WTC11 (cell line): ENCODE data around the gene CBFA2T3. TPM values are rescaled to one million over a fixed set of nuclear protein-coding genes. Genes with fewer than 3 reads are reported as not detected.

Source experiments
- ATAC-seq: fragments of 200-7000 bp; cut with Tn5 transposase; 2 replicates; pipeline ENCODE4 v1.10.0; 2021; ENCODE audit warnings: mild to moderate bottlenecking, moderate library complexity
- CTCF ChIA-PET: fragments of 300-600 bp; sonication (Branson Sonifier 250); formaldehyde crosslinking; loops from one replicate; lab custom pipeline; 2021; ENCODE audit warnings: antibody characterized with exemption; lab: Charles Lee
- POLR2A ChIA-PET: fragments of 350-600 bp; sonication (Branson Sonifier 250); formaldehyde crosslinking; loops from one replicate; lab custom pipeline; 2021; ENCODE audit warnings: antibody characterized with exemption; lab: Charles Lee
- DNase-seq: peaks from one replicate; pipeline ENCODE4 v3.0.0; 2021; ENCODE audit warnings: low spot score
- H3K27ac Mint-ChIP-seq: 2 replicates; pipeline ENCODE4 v1.8.0; 2021; ENCODE audit warnings: mixed read lengths
- H3K27me3 Mint-ChIP-seq: 2 replicates; pipeline ENCODE4 v1.8.0; 2021; ENCODE audit warnings: low read depth, mild to moderate bottlenecking, moderate library complexity, mixed read lengths
- H3K36me3 Mint-ChIP-seq: 2 replicates; pipeline ENCODE4 v1.8.0; 2021; ENCODE audit warnings: mixed read lengths
- H3K4me1 Mint-ChIP-seq: 2 replicates; pipeline ENCODE4 v1.8.0; 2022; ENCODE audit warnings: mixed read lengths
- H3K4me3 Mint-ChIP-seq: 2 replicates; pipeline ENCODE4 v1.8.0; 2021; ENCODE audit warnings: mild to moderate bottlenecking, moderate library complexity, mixed read lengths
- H3K9me3 Mint-ChIP-seq: 2 replicates; pipeline ENCODE4 v1.8.0; 2021; ENCODE audit warnings: mixed read lengths
- AFF4 ChIP-seq: sonication (generic); formaldehyde crosslinking; IDR thresholded peaks from 2 replicates; pipeline ENCODE4 v1.8.1; 2023; ENCODE audit warnings: mild to moderate bottlenecking, missing genetic modification reagents, borderline replicate concordance
- CTCF ChIP-seq: fragments of 200-600 bp; IDR thresholded peaks from 2 replicates; pipeline ENCODE4 v1.8.0; 2022; ENCODE audit warnings: antibody characterized with exemption
- ELF4 ChIP-seq: sonication (generic); formaldehyde crosslinking; IDR thresholded peaks from 2 replicates; pipeline ENCODE4 v1.8.1; 2022; ENCODE audit warnings: low read depth, mild to moderate bottlenecking, moderate library complexity, missing genetic modification reagents
- ERG ChIP-seq: fragments of 250-450 bp; sonication (Bioruptor Pico); IDR thresholded peaks from 2 replicates; pipeline ENCODE4 v1.8.0; 2021; ENCODE audit warnings: mild to moderate bottlenecking
- ETV6 ChIP-seq: sonication (generic); formaldehyde crosslinking; IDR thresholded peaks from 2 replicates; pipeline ENCODE4 v1.8.1; 2022; ENCODE audit warnings: mild to moderate bottlenecking, missing genetic modification reagents
- FOXP1 ChIP-seq: sonication (generic); formaldehyde crosslinking; IDR thresholded peaks from 2 replicates; pipeline ENCODE4 v1.8.0; 2022; ENCODE audit warnings: missing genetic modification reagents, mild to moderate bottlenecking, moderate library complexity, borderline replicate concordance
- FOXP4 ChIP-seq: sonication (generic); formaldehyde crosslinking; IDR thresholded peaks from 2 replicates; pipeline ENCODE4 v1.8.0; 2022; ENCODE audit warnings: mild to moderate bottlenecking, missing genetic modification reagents
- HMGXB4 ChIP-seq: sonication (generic); formaldehyde crosslinking; IDR thresholded peaks from 2 replicates; pipeline ENCODE4 v1.8.1; 2023; ENCODE audit warnings: mild to moderate bottlenecking, moderate library complexity, missing genetic modification reagents
- JAZF1 ChIP-seq: fragments of 250-450 bp; sonication (Bioruptor Pico); IDR thresholded peaks from 2 replicates; pipeline ENCODE4 v1.9.0; 2021; ENCODE audit warnings: moderate library complexity, mild to moderate bottlenecking, inconsistent platforms
- MXD4 ChIP-seq: fragments of 250-450 bp; sonication (Bioruptor Pico); IDR thresholded peaks from 2 replicates; pipeline ENCODE4 v1.8.0; 2021; ENCODE audit warnings: mild to moderate bottlenecking, moderate library complexity, borderline replicate concordance
- NFATC4 ChIP-seq: fragments of 250-450 bp; sonication (Bioruptor Pico); IDR thresholded peaks from 2 replicates; pipeline ENCODE4 v1.9.0; 2021; ENCODE audit warnings: mild to moderate bottlenecking
- NFE2L1 ChIP-seq: sonication (generic); formaldehyde crosslinking; IDR thresholded peaks from 2 replicates; pipeline ENCODE4 v1.8.1; 2023; ENCODE audit warnings: missing genetic modification reagents
- RELA ChIP-seq: sonication (generic); formaldehyde crosslinking; IDR thresholded peaks from 2 replicates; pipeline ENCODE4 v1.8.1; 2022; ENCODE audit warnings: missing genetic modification reagents, mild to moderate bottlenecking, borderline replicate concordance
- TCF7 ChIP-seq: sonication (generic); formaldehyde crosslinking; IDR thresholded peaks from 2 replicates; pipeline ENCODE4 v1.8.0; 2022; ENCODE audit warnings: mild to moderate bottlenecking, low read depth, missing genetic modification reagents, moderate library complexity
- TEAD1 ChIP-seq: sonication (generic); formaldehyde crosslinking; IDR thresholded peaks from 2 replicates; pipeline ENCODE4 v1.8.0; 2022; ENCODE audit warnings: mild to moderate bottlenecking, missing genetic modification reagents
- TP53 ChIP-seq: sonication (generic); formaldehyde crosslinking; IDR thresholded peaks from 2 replicates; pipeline ENCODE4 v1.8.1; 2023; ENCODE audit warnings: mild to moderate bottlenecking, missing genetic modification reagents
- ZBTB21 ChIP-seq: sonication (generic); formaldehyde crosslinking; IDR thresholded peaks from 2 replicates; pipeline ENCODE4 v1.8.1; 2023; ENCODE audit warnings: mild to moderate bottlenecking, missing genetic modification reagents, borderline replicate concordance
- ZBTB43 ChIP-seq: sonication (generic); formaldehyde crosslinking; IDR thresholded peaks from 2 replicates; pipeline ENCODE4 v1.8.1; 2023; ENCODE audit warnings: mild to moderate bottlenecking, missing genetic modification reagents
- ZNF317 ChIP-seq: sonication (generic); formaldehyde crosslinking; IDR thresholded peaks from 2 replicates; pipeline ENCODE4 v1.8.1; 2023; ENCODE audit warnings: low read depth, mild to moderate bottlenecking, moderate library complexity, missing genetic modification reagents, borderline replicate concordance
- ZNF423 ChIP-seq: fragments of 250-450 bp; sonication (Bioruptor Pico); IDR thresholded peaks from 2 replicates; pipeline ENCODE4 v2.1.2; 2022; ENCODE audit warnings: mild to moderate bottlenecking, moderate library complexity
- ZNF425 ChIP-seq: fragments of 250-450 bp; sonication (Bioruptor Pico); conservative IDR thresholded peaks from 2 replicates; pipeline ENCODE4 v1.9.0; 2021; ENCODE audit warnings: mild to moderate bottlenecking
- total RNA-seq: library from RNA; stranded (reverse); gene quantifications from 3 replicates; pipeline ENCODE4 v1.2.3, GENCODE V29; 2021

CBFA2T3 gene
- total RNA-seq, 1 experiment from 2014 or later: 2.6 TPM

GRCh38 chr16:88911946-88912310 lies 65.1 kb downstream of the CBFA2T3 start:
- H3K4me3 Mint-ChIP-seq: no peak overlapping the region
- TF ChIP-seq JAZF1 (CRISPR knock-in tag) (no peak), TP53 (CRISPR knock-in tag) (no peak), MXD4 (no peak), AFF4 (no peak), ZNF317 (CRISPR knock-in tag) (no peak), ZNF425 (no peak), ZBTB21 (CRISPR knock-in tag) (no peak), TCF7 (CRISPR knock-in tag) (no peak), RELA (CRISPR knock-in tag) (no peak), NFE2L1 (CRISPR knock-in tag) (no peak), ETV6 (CRISPR knock-in tag) (no peak), ZBTB43 (CRISPR knock-in tag) (no peak), TEAD1 (CRISPR knock-in tag) (no peak), ELF4 (CRISPR knock-in tag) (no peak), FOXP1 (no peak)
- H3K27me3 Mint-ChIP-seq: no peaks in the 10 kb centered on the region
- no peak for ATAC-seq
- 0 out of 2 replicates have a peak, but pooled peaks cover 4% of the 10 kb centered on the region for H3K4me1 Mint-ChIP-seq
- ChIA-PET POLR2A (no interaction called here), CTCF (no interaction called here)
- no peak for DNase-seq
- H3K36me3 Mint-ChIP-seq: no peaks in the 10 kb centered on the region
- H3K27ac Mint-ChIP-seq: 0 out of 2 replicates have a peak overlapping the region, but pooled peaks have one; percentile 10
- H3K9me3 Mint-ChIP-seq: peaks cover 15% of the 10 kb centered on the region

- no peak for ATAC-seq
- CTCF ChIA-PET: no interaction called here
- no peak for TF ChIP-seq ERG (CRISPR knock-in tag)
- no peak for TF ChIP-seq CTCF
- TF ChIP-seq NFATC4 (CRISPR knock-in tag): no peak
- TF ChIP-seq FOXP4: no peak
- no peak for TF ChIP-seq HMGXB4 (CRISPR knock-in tag)
- no peak for TF ChIP-seq ZNF423 (CRISPR knock-in tag)
- TF ChIP-seq TCF7 (CRISPR knock-in tag): no peak
These were observed 65.7 kb downstream of the CBFA2T3 start for GRCh38 chr16:88911136-88911945.

More at GRCh38 chr16:88911136-88911945, 65.7 kb downstream of the CBFA2T3 start:
- H3K4me1 Mint-ChIP-seq: peaks cover under 1% of the 10 kb centered on the region; the same call in 1 of the 2 replicates
- H3K4me3 Mint-ChIP-seq: no peak overlapping the region
- no peaks in the 10 kb centered on the region for H3K27me3 Mint-ChIP-seq
- peak overlapping the region; percentile 60; the same call in 1 of the 2 replicates for H3K27ac Mint-ChIP-seq
- H3K36me3 Mint-ChIP-seq: no peaks in the 10 kb centered on the region
- peaks cover 15% of the 10 kb centered on the region for H3K9me3 Mint-ChIP-seq
- DNase-seq: no peak
- POLR2A ChIA-PET: no interaction called here
